Muscle layer of colon (tissue), 2 donors: ENCODE results near the gene APOBEC3F.
"Not testable (repeated sequence)": the region's sequence is repeated elsewhere in the genome, so short reads cannot be mapped to it uniquely, and the experiment has no call there.

Source experiments
- H3K27ac ChIP-seq: one replicate; pipeline ENCODE4 v1.7.0; 2013; ENCODE audit warnings: low read depth, mild to moderate bottlenecking, low read length, moderate library complexity
- H3K27me3 ChIP-seq, 2 donors: one replicate each; pipeline ENCODE4 v1.7.0; 2013; ENCODE audit warnings: low read length in 2 of 2, mild to moderate bottlenecking in 2 of 2; ENCODE audit not compliant: insufficient read depth in 2 of 2, control insufficient read depth in 1 of 2
- H3K36me3 ChIP-seq: one replicate; pipeline ENCODE4 v1.7.0; 2013; ENCODE audit warnings: mild to moderate bottlenecking, low read length; ENCODE audit not compliant: insufficient read depth
- H3K4me1 ChIP-seq: one replicate; pipeline ENCODE4 v1.7.0; 2013; ENCODE audit warnings: mild to moderate bottlenecking, low read length; ENCODE audit not compliant: insufficient read depth
- H3K4me3 ChIP-seq, 2 donors: one replicate each; pipeline ENCODE4 v1.7.0; 2013; ENCODE audit warnings: low read length in 2 of 2, low read depth in 1 of 2, mild to moderate bottlenecking in 1 of 2, moderate library complexity in 1 of 2
- H3K9ac ChIP-seq: one replicate; pipeline ENCODE4 v1.7.0; 2013; ENCODE audit warnings: low read length
- H3K9me3 ChIP-seq: one replicate; pipeline ENCODE4 v1.7.0; 2013; ENCODE audit warnings: mild to moderate bottlenecking, low read length
- donor health status: abdominal sarcoma.
- donor health status: Adenocarcinoma of cecum.

APOBEC3F gene

GRCh38 chr22:39040538-39041296, at the start of gene APOBEC3F:
TSS of gene APOBEC3F (plus strand) at chr22:39040864. CDS start at chr22:39040961, 97 bp downstream.
- H3K4me3 ChIP-seq, result peak within 1 kb of the TSS; percentile 60 to 74
- H3K36me3 ChIP-seq, H3K4me1 ChIP-seq, H3K9me3 ChIP-seq, H3K27me3 ChIP-seq: not testable (repeated sequence)
- H3K9ac ChIP-seq, result peak within 1 kb of the TSS; percentile 65
- peak within 1 kb of the TSS; percentile 70 for H3K27ac ChIP-seq

- not testable (repeated sequence) for H3K27ac ChIP-seq, H3K9me3 ChIP-seq, H3K27me3 ChIP-seq
These were observed 47.7 kb upstream of the APOBEC3F start for GRCh38 chr22:38992871-38993371.

GRCh38 chr22:38996105-38996504, 44.6 kb upstream of the APOBEC3F start:
- no peaks in the 10 kb centered on the region for H3K4me1 ChIP-seq
- no peak overlapping the region for H3K4me3 ChIP-seq
- no peak overlapping the region for H3K27ac ChIP-seq
- H3K27me3 ChIP-seq, result peaks cover 0 to 5% of the 10 kb centered on the region in 2 donors
- H3K9me3 ChIP-seq, result no peaks in the 10 kb centered on the region
- H3K9ac ChIP-seq, result no peak overlapping the region
- no peaks in the 10 kb centered on the region for H3K36me3 ChIP-seq

More at GRCh38 chr22:38992871-38993371, 47.7 kb upstream of the APOBEC3F start:
- H3K9ac ChIP-seq, H3K4me1 ChIP-seq, H3K36me3 ChIP-seq, H3K4me3 ChIP-seq: not testable (repeated sequence)

- H3K36me3 ChIP-seq, result no peaks in the 10 kb centered on the region
- no peak overlapping the region for H3K27ac ChIP-seq
- H3K27me3 ChIP-seq, result peaks cover 0 to 5% of the 10 kb centered on the region in 2 donors
- no peak overlapping the region for H3K4me3 ChIP-seq
- no peak overlapping the region for H3K9ac ChIP-seq
- H3K9me3 ChIP-seq, result no peaks in the 10 kb centered on the region
- no peaks in the 10 kb centered on the region for H3K4me1 ChIP-seq
These were observed 43.1 kb upstream of the APOBEC3F start for GRCh38 chr22:38997518-38997917.

- Histone ChIP-seq H3K27me3 (no peaks in the 10 kb centered on the region), H3K36me3 (no peaks in the 10 kb centered on the region), H3K27ac (no peak overlapping the region), H3K9me3 (no peaks in the 10 kb centered on the region), H3K9ac (no peak overlapping the region), H3K4me1 (no peaks in the 10 kb centered on the region), H3K4me3 (no peak overlapping the region)
These were observed 37.5 kb upstream of the APOBEC3F start for GRCh38 chr22:39003165-39003638.

- no peak overlapping the region for H3K9ac ChIP-seq
- no peaks in the 10 kb centered on the region for H3K4me1 ChIP-seq
- no peaks in the 10 kb centered on the region for H3K36me3 ChIP-seq
- no peaks in the 10 kb centered on the region for H3K9me3 ChIP-seq
- no peak overlapping the region for H3K27ac ChIP-seq
- no peak overlapping the region for H3K4me3 ChIP-seq
- H3K27me3 ChIP-seq, result no peaks in the 10 kb centered on the region
These were observed 33.5 kb upstream of the APOBEC3F start for GRCh38 chr22:39007177-39007576.

- not testable (repeated sequence) for H3K36me3 ChIP-seq, H3K27me3 ChIP-seq, H3K9ac ChIP-seq, H3K4me1 ChIP-seq, H3K27ac ChIP-seq, H3K9me3 ChIP-seq, H3K4me3 ChIP-seq
These were observed 32.3 kb upstream of the APOBEC3F start for GRCh38 chr22:39008271-39008850.

- Histone ChIP-seq H3K9me3 (no peaks in the 10 kb centered on the region), H3K27ac (no peak overlapping the region), H3K4me1 (peaks cover 10% of the 10 kb centered on the region), H3K27me3 (no peaks in the 10 kb centered on the region), H3K4me3 (no peak overlapping the region), H3K36me3 (no peaks in the 10 kb centered on the region), H3K9ac (no peak overlapping the region)
These were observed 29.7 kb upstream of the APOBEC3F start for GRCh38 chr22:39010946-39011345.

GRCh38 chr22:39012533-39013511, 27.8 kb upstream of the APOBEC3F start:
- no peak overlapping the region for H3K27ac ChIP-seq
- no peaks in the 10 kb centered on the region for H3K27me3 ChIP-seq
- no peaks in the 10 kb centered on the region for H3K36me3 ChIP-seq
- H3K4me1 ChIP-seq, result peaks cover 10% of the 10 kb centered on the region
- no peak overlapping the region for H3K4me3 ChIP-seq
- H3K9me3 ChIP-seq, result no peaks in the 10 kb centered on the region
- no peak overlapping the region for H3K9ac ChIP-seq

- not testable (repeated sequence) for H3K9me3 ChIP-seq, H3K36me3 ChIP-seq, H3K27me3 ChIP-seq
- H3K9ac ChIP-seq, result peak overlapping the region; percentile 58
- peak overlapping the region in 1 of 2 donors; percentile 65 for H3K4me3 ChIP-seq
- peaks cover 10% of the 10 kb centered on the region for H3K4me1 ChIP-seq
- peak overlapping the region; percentile 44 for H3K27ac ChIP-seq
These were observed 27.1 kb upstream of the APOBEC3F start for GRCh38 chr22:39013561-39013941.
